A549 (cell line): Measurements from ENCODE around the gene NOXA1.
"Not testable (repeated sequence)": the region's sequence is repeated elsewhere in the genome, so short reads cannot be mapped to it uniquely, and the experiment has no call there.

Source experiments
- CBX8 ChIP-seq: fragments of 200-600 bp; sonication (generic); IDR thresholded peaks from 2 replicates; pipeline ENCODE4 v1.6.1; 2016
- EP300 ChIP-seq, 2 experiments: fragments of >200 bp; sonication (Bioruptor Twin); formaldehyde crosslinking; IDR thresholded peaks; 2 replicates in 1 of 2; 3 replicates in 1 of 2; pipeline ENCODE4 v1.6.1; 2016 to 2017
- HDAC2 ChIP-seq: fragments of 200-600 bp; sonication (generic); IDR thresholded peaks from 2 replicates; pipeline ENCODE4 v1.6.1; 2016
- JUNB ChIP-seq: fragments of >200 bp; sonication (Bioruptor Twin); formaldehyde crosslinking; IDR thresholded peaks from 2 replicates; pipeline ENCODE4 v1.6.1; 2016
- KDM1A ChIP-seq: fragments of 200-600 bp; sonication (generic); IDR thresholded peaks from 2 replicates; pipeline ENCODE4 v1.6.1; 2016; ENCODE audit warnings: low read depth, mild to moderate bottlenecking
- MAZ ChIP-seq: fragments of 150-350 bp; IDR thresholded peaks from 2 replicates; pipeline ENCODE4 v1.6.1; 2014; ENCODE audit warnings: antibody characterized with exemption, low read depth, low read length, borderline replicate concordance
- POLR2A ChIP-seq: IDR thresholded peaks from 2 replicates; pipeline ENCODE4 v1.6.1; 2012; ENCODE audit warnings: mild to moderate bottlenecking, low read length
- RFX5 ChIP-seq: fragments of 450-650 bp; IDR thresholded peaks from 2 replicates; pipeline ENCODE4 v1.7.1; 2014; ENCODE audit warnings: antibody characterized with exemption, mild to moderate bottlenecking, moderate library complexity
- RNF2 ChIP-seq: fragments of 200-600 bp; sonication (generic); IDR thresholded peaks from 2 replicates; pipeline ENCODE4 v1.6.1; 2016; ENCODE audit warnings: low read depth, mild to moderate bottlenecking, antibody characterized with exemption, moderate library complexity, borderline replicate concordance
- TFCP2L1 ChIP-seq: fragments of 250-450 bp; sonication (Bioruptor Pico); IDR thresholded peaks from 2 replicates; pipeline ENCODE4 v1.5.0; 2021; ENCODE audit warnings: mild to moderate bottlenecking
- ZC3H11A ChIP-seq: fragments of 450-650 bp; IDR thresholded peaks from 2 replicates; pipeline ENCODE4 v1.6.1; 2014; ENCODE audit warnings: antibody characterized with exemption, mild to moderate bottlenecking
- TF ChIP-seq, protein P1 (sequence below): fragments of >200 bp; sonication (Bioruptor Twin); formaldehyde crosslinking; IDR thresholded peaks from 3 replicates; pipeline ENCODE4 v1.5.1; 2016
- TF ChIP-seq, protein P2 (sequence below): fragments of 200-600 bp; sonication (generic); IDR thresholded peaks from 2 replicates; pipeline ENCODE4 v1.6.1; 2016; ENCODE audit warnings: antibody characterized with exemption, mild to moderate bottlenecking, moderate library complexity

DNA sequence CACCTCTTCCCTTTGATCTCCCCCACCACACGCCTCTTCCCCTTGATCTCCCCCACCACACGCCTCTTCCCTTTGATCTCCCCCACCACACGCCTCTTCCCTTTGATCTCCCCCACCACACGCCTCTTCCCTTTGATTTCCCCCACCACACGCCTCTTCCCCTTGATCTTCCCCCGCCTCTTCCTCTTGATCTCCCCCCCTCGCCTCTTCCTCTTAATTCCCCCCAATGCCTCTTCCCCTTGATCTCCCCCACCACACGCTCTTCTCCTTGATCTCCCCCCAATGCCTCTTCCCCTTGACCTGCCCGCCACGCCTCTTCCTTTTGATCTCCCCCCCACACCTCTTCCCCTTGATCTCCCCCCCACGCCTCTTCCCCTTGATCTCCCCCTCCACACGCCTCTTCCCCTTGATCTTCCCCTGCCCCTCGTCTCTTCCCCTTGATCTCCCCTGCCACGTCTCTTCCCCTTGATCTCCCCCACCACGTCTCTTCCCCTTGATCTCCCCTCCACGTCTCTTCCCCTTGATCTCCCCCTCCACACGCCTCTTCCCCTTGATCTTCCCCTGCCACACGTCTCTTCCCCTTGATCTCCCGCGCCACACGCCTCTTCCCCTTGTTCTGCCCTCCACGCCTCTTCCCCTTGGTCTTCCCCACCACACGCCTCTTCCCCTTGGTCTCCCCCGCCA, 27.5 kb downstream of the NOXA1 start:
- TF ChIP-seq, protein P1, sequence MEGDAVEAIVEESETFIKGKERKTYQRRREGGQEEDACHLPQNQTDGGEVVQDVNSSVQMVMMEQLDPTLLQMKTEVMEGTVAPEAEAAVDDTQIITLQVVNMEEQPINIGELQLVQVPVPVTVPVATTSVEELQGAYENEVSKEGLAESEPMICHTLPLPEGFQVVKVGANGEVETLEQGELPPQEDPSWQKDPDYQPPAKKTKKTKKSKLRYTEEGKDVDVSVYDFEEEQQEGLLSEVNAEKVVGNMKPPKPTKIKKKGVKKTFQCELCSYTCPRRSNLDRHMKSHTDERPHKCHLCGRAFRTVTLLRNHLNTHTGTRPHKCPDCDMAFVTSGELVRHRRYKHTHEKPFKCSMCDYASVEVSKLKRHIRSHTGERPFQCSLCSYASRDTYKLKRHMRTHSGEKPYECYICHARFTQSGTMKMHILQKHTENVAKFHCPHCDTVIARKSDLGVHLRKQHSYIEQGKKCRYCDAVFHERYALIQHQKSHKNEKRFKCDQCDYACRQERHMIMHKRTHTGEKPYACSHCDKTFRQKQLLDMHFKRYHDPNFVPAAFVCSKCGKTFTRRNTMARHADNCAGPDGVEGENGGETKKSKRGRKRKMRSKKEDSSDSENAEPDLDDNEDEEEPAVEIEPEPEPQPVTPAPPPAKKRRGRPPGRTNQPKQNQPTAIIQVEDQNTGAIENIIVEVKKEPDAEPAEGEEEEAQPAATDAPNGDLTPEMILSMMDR: not testable (repeated sequence)
- not testable (repeated sequence) for TF ChIP-seq POLR2A; KDM1A; JUNB; ZC3H11A; EP300 (IDR thresholded peaks at IDR 0.05); RFX5; CBX8; HDAC2; TFCP2L1 (CRISPR knock-in tag); RNF2; MAZ
- TF ChIP-seq, protein P2, sequence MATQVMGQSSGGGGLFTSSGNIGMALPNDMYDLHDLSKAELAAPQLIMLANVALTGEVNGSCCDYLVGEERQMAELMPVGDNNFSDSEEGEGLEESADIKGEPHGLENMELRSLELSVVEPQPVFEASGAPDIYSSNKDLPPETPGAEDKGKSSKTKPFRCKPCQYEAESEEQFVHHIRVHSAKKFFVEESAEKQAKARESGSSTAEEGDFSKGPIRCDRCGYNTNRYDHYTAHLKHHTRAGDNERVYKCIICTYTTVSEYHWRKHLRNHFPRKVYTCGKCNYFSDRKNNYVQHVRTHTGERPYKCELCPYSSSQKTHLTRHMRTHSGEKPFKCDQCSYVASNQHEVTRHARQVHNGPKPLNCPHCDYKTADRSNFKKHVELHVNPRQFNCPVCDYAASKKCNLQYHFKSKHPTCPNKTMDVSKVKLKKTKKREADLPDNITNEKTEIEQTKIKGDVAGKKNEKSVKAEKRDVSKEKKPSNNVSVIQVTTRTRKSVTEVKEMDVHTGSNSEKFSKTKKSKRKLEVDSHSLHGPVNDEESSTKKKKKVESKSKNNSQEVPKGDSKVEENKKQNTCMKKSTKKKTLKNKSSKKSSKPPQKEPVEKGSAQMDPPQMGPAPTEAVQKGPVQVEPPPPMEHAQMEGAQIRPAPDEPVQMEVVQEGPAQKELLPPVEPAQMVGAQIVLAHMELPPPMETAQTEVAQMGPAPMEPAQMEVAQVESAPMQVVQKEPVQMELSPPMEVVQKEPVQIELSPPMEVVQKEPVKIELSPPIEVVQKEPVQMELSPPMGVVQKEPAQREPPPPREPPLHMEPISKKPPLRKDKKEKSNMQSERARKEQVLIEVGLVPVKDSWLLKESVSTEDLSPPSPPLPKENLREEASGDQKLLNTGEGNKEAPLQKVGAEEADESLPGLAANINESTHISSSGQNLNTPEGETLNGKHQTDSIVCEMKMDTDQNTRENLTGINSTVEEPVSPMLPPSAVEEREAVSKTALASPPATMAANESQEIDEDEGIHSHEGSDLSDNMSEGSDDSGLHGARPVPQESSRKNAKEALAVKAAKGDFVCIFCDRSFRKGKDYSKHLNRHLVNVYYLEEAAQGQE: not testable (repeated sequence)
